GM21576 (cell line): Measurements from ENCODE around the gene ANKFY1.

Experiments
- ATAC-seq: cut with Tn5 transposase; IDR thresholded peaks from one replicate; pipeline ENCODE4 v1.9.1; 2021; ENCODE audit warnings: mild to moderate bottlenecking, moderate library complexity; ENCODE audit not compliant: unreplicated experiment

The ANKFY1 gene, protein sequence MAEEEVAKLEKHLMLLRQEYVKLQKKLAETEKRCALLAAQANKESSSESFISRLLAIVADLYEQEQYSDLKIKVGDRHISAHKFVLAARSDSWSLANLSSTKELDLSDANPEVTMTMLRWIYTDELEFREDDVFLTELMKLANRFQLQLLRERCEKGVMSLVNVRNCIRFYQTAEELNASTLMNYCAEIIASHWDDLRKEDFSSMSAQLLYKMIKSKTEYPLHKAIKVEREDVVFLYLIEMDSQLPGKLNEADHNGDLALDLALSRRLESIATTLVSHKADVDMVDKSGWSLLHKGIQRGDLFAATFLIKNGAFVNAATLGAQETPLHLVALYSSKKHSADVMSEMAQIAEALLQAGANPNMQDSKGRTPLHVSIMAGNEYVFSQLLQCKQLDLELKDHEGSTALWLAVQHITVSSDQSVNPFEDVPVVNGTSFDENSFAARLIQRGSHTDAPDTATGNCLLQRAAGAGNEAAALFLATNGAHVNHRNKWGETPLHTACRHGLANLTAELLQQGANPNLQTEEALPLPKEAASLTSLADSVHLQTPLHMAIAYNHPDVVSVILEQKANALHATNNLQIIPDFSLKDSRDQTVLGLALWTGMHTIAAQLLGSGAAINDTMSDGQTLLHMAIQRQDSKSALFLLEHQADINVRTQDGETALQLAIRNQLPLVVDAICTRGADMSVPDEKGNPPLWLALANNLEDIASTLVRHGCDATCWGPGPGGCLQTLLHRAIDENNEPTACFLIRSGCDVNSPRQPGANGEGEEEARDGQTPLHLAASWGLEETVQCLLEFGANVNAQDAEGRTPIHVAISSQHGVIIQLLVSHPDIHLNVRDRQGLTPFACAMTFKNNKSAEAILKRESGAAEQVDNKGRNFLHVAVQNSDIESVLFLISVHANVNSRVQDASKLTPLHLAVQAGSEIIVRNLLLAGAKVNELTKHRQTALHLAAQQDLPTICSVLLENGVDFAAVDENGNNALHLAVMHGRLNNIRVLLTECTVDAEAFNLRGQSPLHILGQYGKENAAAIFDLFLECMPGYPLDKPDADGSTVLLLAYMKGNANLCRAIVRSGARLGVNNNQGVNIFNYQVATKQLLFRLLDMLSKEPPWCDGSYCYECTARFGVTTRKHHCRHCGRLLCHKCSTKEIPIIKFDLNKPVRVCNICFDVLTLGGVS

GRCh38 chr17:4263282-4264215 lies at the start of gene ANKFY1:
TSS of gene ANKFY1 (minus strand) at chr17:4263979. CDS start at chr17:4263941, 38 bp downstream.
- peak; percentile 80 for ATAC-seq

- no peak for ATAC-seq
Observed at GRCh38 chr17:4310354-4311060, 46.7 kb upstream of the ANKFY1 start.

GRCh38 chr17:4309897-4310296 lies 46.1 kb upstream of the ANKFY1 start:
- no peak for ATAC-seq

GRCh38 chr17:4307179-4307930 lies 43.6 kb upstream of the ANKFY1 start:
- no peak for ATAC-seq

DNA sequence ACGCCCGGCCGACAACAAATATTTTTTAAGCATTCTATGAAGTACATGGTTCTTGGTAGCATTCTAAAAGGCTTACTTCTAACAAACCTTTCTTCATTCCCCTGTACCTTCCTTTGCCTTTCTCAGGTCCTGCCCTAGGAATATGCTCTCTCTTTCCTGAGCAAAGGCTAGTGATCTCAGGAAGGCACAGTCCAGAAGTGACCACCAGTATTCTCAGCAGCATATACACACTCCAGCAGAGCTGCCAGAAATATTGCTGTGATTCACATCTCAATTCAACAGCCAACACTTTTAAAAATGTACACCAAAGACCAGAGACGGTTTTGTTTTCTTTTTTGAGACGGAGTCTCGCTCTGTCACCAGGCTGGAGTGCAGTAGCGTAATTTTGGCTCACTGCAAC lies 41.4 kb upstream of the ANKFY1 start:
- ATAC-seq, result no peak

DNA sequence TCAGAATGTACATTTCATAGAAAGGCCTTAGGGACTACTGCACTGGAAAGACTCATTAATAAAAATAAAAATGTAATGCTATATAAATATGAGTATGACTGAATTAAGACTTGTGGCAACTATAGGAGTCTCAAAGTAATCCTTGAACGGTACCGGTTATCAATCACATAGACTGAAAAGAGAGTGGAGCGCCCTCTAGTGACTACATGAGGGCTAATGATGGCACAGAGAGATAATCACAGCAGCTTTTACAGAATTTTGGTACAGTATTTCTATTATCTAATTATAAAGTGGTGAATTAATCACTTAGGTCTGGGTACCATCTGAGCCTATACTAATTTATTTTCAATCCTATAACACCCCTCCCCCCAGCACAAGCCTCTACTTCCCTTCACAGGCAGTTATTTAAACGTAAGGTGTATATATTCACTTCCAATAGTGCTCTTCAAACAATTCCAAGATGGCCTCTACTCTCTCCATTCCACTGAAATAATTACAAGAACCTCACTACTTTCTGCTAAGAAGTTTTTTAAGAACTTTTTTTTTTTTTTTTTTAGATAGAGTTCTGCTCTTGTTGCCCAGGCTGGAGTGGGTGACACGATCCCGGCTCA lies 40.7 kb upstream of the ANKFY1 start:
- no peak for ATAC-seq

DNA sequence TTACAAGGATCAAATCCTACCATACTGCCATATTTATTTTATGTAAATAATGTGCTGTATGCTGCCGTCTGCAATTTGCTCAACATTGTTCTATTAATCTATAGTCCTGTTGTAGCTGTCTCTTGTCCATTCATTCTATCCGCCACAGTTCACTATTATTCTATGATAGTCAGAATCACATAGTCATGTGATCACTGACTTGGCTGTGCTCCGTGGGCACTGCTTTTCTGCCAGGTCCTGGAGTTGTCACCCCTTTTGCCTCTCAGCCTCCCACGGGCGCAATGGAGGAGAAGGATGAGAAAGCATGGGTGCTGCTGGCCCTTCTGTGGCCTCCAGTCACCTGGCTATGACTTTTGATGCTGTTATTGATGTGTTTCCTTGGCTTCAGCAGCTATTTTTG lies 37.3 kb upstream of the ANKFY1 start:
- no peak for ATAC-seq

- no peak for ATAC-seq
Observed at GRCh38 chr17:4297351-4297750, 33.6 kb upstream of the ANKFY1 start.

DNA sequence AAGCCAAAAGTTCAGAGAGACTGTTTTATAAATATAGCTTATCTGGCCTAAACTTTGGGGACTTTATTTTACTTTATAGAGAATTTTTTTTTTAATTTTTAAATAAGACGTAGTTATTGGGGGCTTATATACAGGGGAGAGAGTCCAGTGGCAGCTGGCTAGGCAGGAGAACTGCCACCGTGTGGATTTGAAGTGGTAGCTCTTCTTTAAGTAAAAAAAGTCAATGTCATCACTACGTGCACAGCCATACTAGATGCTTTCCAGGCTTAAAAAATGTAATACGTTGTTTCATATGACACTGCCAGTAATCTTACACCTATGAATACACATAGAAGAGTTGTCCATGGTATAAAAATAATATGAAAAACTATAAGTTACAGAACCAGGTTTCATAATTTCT lies 31.9 kb upstream of the ANKFY1 start:
- ATAC-seq, result no peak

GRCh38 chr17:4293572-4293971 lies 29.8 kb upstream of the ANKFY1 start:
- ATAC-seq, result no peak

- ATAC-seq, result no peak
Observed at GRCh38 chr17:4287710-4288109, 23.9 kb upstream of the ANKFY1 start.

GRCh38 chr17:4276514-4276913 lies 12.7 kb upstream of the ANKFY1 start:
- ATAC-seq, result no peak

- no peak for ATAC-seq
Observed at GRCh38 chr17:4272972-4273368, 9.2 kb upstream of the ANKFY1 start.

GRCh38 chr17:4272213-4272971 lies 8.6 kb upstream of the ANKFY1 start:
- ATAC-seq, result no peak

GRCh38 chr17:4270736-4271135 lies 7.0 kb upstream of the ANKFY1 start:
- no peak for ATAC-seq

DNA sequence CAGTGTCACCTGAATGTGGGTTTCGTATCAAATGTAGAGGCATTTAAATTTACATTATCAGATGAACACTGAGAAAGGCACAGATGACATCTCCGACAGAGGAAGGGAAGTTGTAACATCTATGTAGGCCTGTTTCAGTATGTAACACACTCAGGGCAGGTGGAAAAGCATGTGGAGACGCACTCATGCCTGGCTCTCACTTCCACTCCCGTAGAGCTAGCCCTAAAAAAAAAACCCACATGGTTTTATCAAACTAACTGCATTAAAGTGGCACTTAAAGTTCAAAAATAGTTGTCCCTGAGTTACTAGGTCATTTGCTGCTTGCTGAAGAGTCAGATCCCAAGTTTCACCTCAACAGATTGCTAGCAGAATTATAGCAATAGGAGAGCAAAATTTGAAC lies 6.1 kb upstream of the ANKFY1 start:
- ATAC-seq, result no peak

DNA sequence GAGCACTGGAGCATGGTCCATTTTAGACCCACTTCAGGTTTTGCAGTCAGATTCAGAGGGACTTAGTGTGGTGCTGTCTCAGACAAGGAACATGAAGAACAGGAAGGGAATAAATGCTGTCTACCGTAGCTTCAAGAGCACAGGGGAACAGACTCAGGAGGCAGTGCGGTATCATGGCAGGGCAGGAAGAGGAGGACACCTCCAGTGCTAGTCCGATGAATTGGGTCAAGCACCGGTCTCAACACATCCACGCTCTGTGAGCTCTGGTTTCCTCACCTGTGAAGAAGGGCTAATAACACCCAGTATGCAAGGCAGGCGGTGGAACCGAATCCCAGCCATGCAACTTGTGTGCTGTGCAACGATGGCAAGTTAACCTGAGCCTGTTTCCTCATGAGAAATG lies 3.6 kb upstream of the ANKFY1 start:
- no peak for ATAC-seq

GRCh38 chr17:4266550-4266949 lies 2.8 kb upstream of the ANKFY1 start:
- ATAC-seq, result no peak
